H1 (cell line): ENCODE measurements around the gene RARB. TPM values are rescaled to one million over a fixed set of nuclear protein-coding genes. Genes with fewer than 3 reads are reported as not detected.

Experiments
- CTCF ChIA-PET: fragments of 300-600 bp; sonication (Branson Sonifier 250); formaldehyde crosslinking; loops from one replicate; lab custom pipeline; 2021; ENCODE audit not compliant: partially characterized antibody; lab: Charles Lee
- POLR2A ChIA-PET: fragments of 300-600 bp; sonication (Branson Sonifier 250); formaldehyde crosslinking; loops from one replicate; lab custom pipeline; 2021; ENCODE audit warnings: inconsistent platforms; ENCODE audit not compliant: partially characterized antibody; lab: Charles Lee
- DNase-seq, 2 experiments: peaks; one replicate each; pipeline versions ENCODE4 v3.0.0 to v3.0.0-alpha.2; 2010 to 2022; ENCODE audit warnings: low spot score in 2 of 2, low read depth in 1 of 2, mixed read lengths in 1 of 2
- FAIRE-seq: peaks from 2 replicates; lab custom pipeline; 2011; peaks lifted over from hg19 to GRCh38; lab: Jason Lieb, UNC
- H2AFZ ChIP-seq: 2 replicates; pipeline ENCODE4 v1.8.1; 2012; ENCODE audit warnings: low read length, inconsistent platforms
- H2AK5ac ChIP-seq: 2 replicates; pipeline ENCODE4 v1.6.1; 2013; ENCODE audit warnings: low read depth, low read length
- H2BK120ac ChIP-seq: replicated peaks from 2 replicates; pipeline ENCODE3; 2013; ENCODE audit warnings: low read depth, low read length, inconsistent platforms
- H2BK12ac ChIP-seq: 2 replicates; pipeline ENCODE4 v1.6.1; 2013; ENCODE audit warnings: low read depth, low read length
- H2BK15ac ChIP-seq: 2 replicates; pipeline ENCODE4 v1.6.1; 2013; ENCODE audit warnings: low read length
- H2BK20ac ChIP-seq: 2 replicates; pipeline ENCODE4 v1.6.1; 2013; ENCODE audit warnings: low read length
- H2BK5ac ChIP-seq: 2 replicates; pipeline ENCODE4 v1.6.1; 2013; ENCODE audit warnings: low read depth, low read length
- H3K14ac ChIP-seq: 2 replicates; pipeline ENCODE4 v1.6.1; 2013; ENCODE audit warnings: inconsistent platforms; ENCODE audit not compliant: insufficient read length
- H3K18ac ChIP-seq: 2 replicates; pipeline ENCODE4 v1.6.1; 2013; ENCODE audit warnings: low read length; ENCODE audit errors: extremely low read depth
- H3K23ac ChIP-seq: 2 replicates; pipeline ENCODE4 v1.6.1; 2013; ENCODE audit warnings: inconsistent platforms; ENCODE audit not compliant: insufficient read length
- H3K23me2 ChIP-seq: 2 replicates; pipeline ENCODE4 v1.6.1; 2013; ENCODE audit warnings: low read depth, low read length
- H3K27ac ChIP-seq: 2 replicates; pipeline ENCODE4 v1.6.1; 2011; ENCODE audit warnings: low read depth, low read length, inconsistent platforms
- H3K27me3 ChIP-seq, 4 experiments: replicated peaks in 1 of 4; 1 replicate in 1 of 4; 2 replicates in 3 of 4; pipeline versions ENCODE4 v1.6.1 to v1.8.1; 2011 to 2013; ENCODE audit warnings: low read length in 3 of 4, mild to moderate bottlenecking in 3 of 4, inconsistent platforms in 2 of 4, mixed read lengths in 2 of 4, moderate library complexity in 1 of 4; ENCODE audit not compliant: control insufficient read depth in 3 of 4, insufficient read depth in 3 of 4; ENCODE audit errors: extremely low read depth in 1 of 4
- H3K36me3 ChIP-seq, 4 experiments: 2 replicates each; pipeline versions ENCODE4 v1.6.1 to v1.8.1; 2011 to 2013; ENCODE audit warnings: mild to moderate bottlenecking in 4 of 4, low read length in 3 of 4, moderate library complexity in 2 of 4, control low read depth in 1 of 4, inconsistent platforms in 1 of 4; ENCODE audit not compliant: insufficient read depth in 4 of 4, control insufficient read depth in 2 of 4
- H3K4ac ChIP-seq: replicated peaks from 2 replicates; pipeline ENCODE3; 2013; ENCODE audit warnings: low read length, low read depth, mixed read lengths, inconsistent platforms; ENCODE audit not compliant: insufficient read length
- H3K4me1 ChIP-seq, 4 experiments: replicated peaks in 1 of 4; 1 replicate in 1 of 4; 2 replicates in 3 of 4; pipeline versions ENCODE4 v1.6.1 to v1.8.1; 2011 to 2013; ENCODE audit warnings: low read length in 3 of 4, inconsistent platforms in 2 of 4, mixed read lengths in 1 of 4; ENCODE audit not compliant: insufficient read depth in 4 of 4, control insufficient read depth in 3 of 4
- H3K4me2 ChIP-seq, 2 experiments: 2 replicates each; pipeline versions ENCODE4 v1.6.1 to v1.8.1; 2011 to 2013; ENCODE audit warnings: low read depth in 2 of 2, low read length in 2 of 2, control low read depth in 1 of 2, inconsistent platforms in 1 of 2, mild to moderate bottlenecking in 1 of 2; ENCODE audit not compliant: insufficient read depth in 1 of 2
- H3K4me3 ChIP-seq, 4 experiments: fragments of 200-600, 300-600 bp in 1 of 4; sonication (generic), shearing (Covaris generic), sonication (Bioruptor Twin) in 1 of 4; 2 replicates each; pipeline versions ENCODE4 v1.5.1 to v1.8.1; 2011 to 2016; ENCODE audit warnings: low read length in 4 of 4, low read depth in 3 of 4, control low read depth in 2 of 4, inconsistent platforms in 2 of 4, mild to moderate bottlenecking in 2 of 4, mixed read lengths in 1 of 4, moderate library complexity in 1 of 4; ENCODE audit not compliant: insufficient read depth in 2 of 4; ENCODE audit errors: extremely low read depth in 1 of 4
- H3K56ac ChIP-seq: replicated peaks from 2 replicates; pipeline ENCODE3; 2013; ENCODE audit warnings: low read depth, mild to moderate bottlenecking, mixed read lengths, low read length, inconsistent platforms; ENCODE audit not compliant: insufficient read length
- H3K79me1 ChIP-seq: 2 replicates; pipeline ENCODE4 v1.6.1; 2013; ENCODE audit warnings: low read depth, low read length, control low read depth
- H3K79me2 ChIP-seq, 2 experiments: 2 replicates each; pipeline versions ENCODE4 v1.6.1 to v1.8.1; 2012 to 2013; ENCODE audit warnings: low read length in 2 of 2, mild to moderate bottlenecking in 2 of 2, inconsistent platforms in 1 of 2; ENCODE audit not compliant: insufficient read depth in 2 of 2, control insufficient read depth in 1 of 2
- H3K9ac ChIP-seq, 4 experiments: replicated peaks in 1 of 4; 1 replicate in 1 of 4; 2 replicates in 3 of 4; pipeline versions ENCODE4 v1.6.1 to v1.8.1; 2011 to 2013; ENCODE audit warnings: low read depth in 3 of 4, low read length in 3 of 4, control low read depth in 2 of 4, mild to moderate bottlenecking in 2 of 4, moderate library complexity in 2 of 4, inconsistent platforms in 1 of 4; ENCODE audit errors: extremely low read depth in 1 of 4
- H3K9me3 ChIP-seq, 2 experiments: 2 replicates each; pipeline versions ENCODE4 v1.6.1 to v1.8.1; 2012 to 2013; ENCODE audit warnings: mild to moderate bottlenecking in 2 of 2, moderate library complexity in 2 of 2, control low read depth in 1 of 2, inconsistent platforms in 1 of 2, low read depth in 1 of 2, low read length in 1 of 2, mixed read lengths in 1 of 2; ENCODE audit not compliant: insufficient read depth in 2 of 2
- H4K20me1 ChIP-seq, 2 experiments: replicated peaks in 1 of 2; 2 replicates each; pipeline versions ENCODE3 to v1.8.1; 2011 to 2013; ENCODE audit warnings: inconsistent platforms in 2 of 2, low read length in 2 of 2, mild to moderate bottlenecking in 1 of 2; ENCODE audit not compliant: insufficient read depth in 2 of 2, control insufficient read depth in 1 of 2
- H4K5ac ChIP-seq: 2 replicates; pipeline ENCODE4 v1.6.1; 2013; ENCODE audit warnings: low read length, low read depth, mixed read lengths, inconsistent platforms; ENCODE audit not compliant: insufficient read length
- H4K8ac ChIP-seq: 2 replicates; pipeline ENCODE4 v1.8.0; 2013; ENCODE audit warnings: mild to moderate bottlenecking, moderate library complexity, low read length, inconsistent platforms; ENCODE audit not compliant: insufficient read depth; ENCODE audit errors: extremely low read depth
- H4K91ac ChIP-seq: replicated peaks from 2 replicates; pipeline ENCODE3; 2013; ENCODE audit warnings: low read length, mixed read lengths, inconsistent platforms; ENCODE audit not compliant: insufficient read length
- CTBP2 ChIP-seq: IDR thresholded peaks from 2 replicates; pipeline ENCODE4 v1.7.0; 2011; ENCODE audit warnings: borderline replicate concordance, mild to moderate bottlenecking, moderate library complexity, mixed read lengths, low read length; ENCODE audit not compliant: insufficient read depth, insufficient read length
- EP300 ChIP-seq, 2 experiments: IDR thresholded peaks; 1 replicate in 1 of 2; 2 replicates in 1 of 2; pipeline ENCODE4 v1.6.1; 2011 to 2012; ENCODE audit warnings: low read depth in 2 of 2, low read length in 2 of 2, mild to moderate bottlenecking in 2 of 2, borderline replicate concordance in 1 of 2, inconsistent platforms in 1 of 2, moderate library complexity in 1 of 2
- SP2 ChIP-seq: IDR thresholded peaks from 2 replicates; pipeline ENCODE4 v1.6.1; 2012; ENCODE audit warnings: mild to moderate bottlenecking, low read length, inconsistent platforms
- WGBS, 2 experiments: shearing (Covaris generic) in 1 of 2; methylation state at CpG; one replicate each; pipeline versions ENCODE4 v1.1.6 to v1.1.7; 2013 to 2015; ENCODE audit warnings: low lambda C conversion rate in 2 of 2, mixed read lengths in 2 of 2, inconsistent platforms in 1 of 2, low coverage in 1 of 2, missing lambda C conversion rate in 1 of 2; ENCODE audit not compliant: insufficient replicate concordance in 2 of 2, insufficient coverage in 1 of 2, insufficient read length in 1 of 2; ENCODE audit errors: extremely low coverage in 1 of 2, missing lambda C conversion rate in 1 of 2; 5-methylcytosine and 5-hydroxymethylcytosine counted together
- polyA plus RNA-seq, 7 experiments: library from polyadenylated mRNA; depleted of rRNA in 3 of 7; stranded (reverse) in 5 of 7; unstranded in 2 of 7; fragments of >200 nt in 5 of 7; fragments of 200-250 nt in 2 of 7; gene quantifications; 1 replicate in 5 of 7; 2 replicates in 1 of 7; 4 replicates in 1 of 7; pipeline versions ENCODE4 v1.2.1 to v1.2.3, GENCODE V29; 2011 to 2013; ENCODE audit warnings: missing spikeins in 2 of 7, mixed read lengths in 2 of 7
- total RNA-seq: library from RNA; stranded (reverse); fragmentation: NEBNext Ultra II Directional; extraction: Animal tissue kit (Norgen Biotek cat#: 25700); gene quantifications from 2 replicates; pipeline ENCODE4 v1.2.1, GENCODE V29; 2021

RARB gene
- total and polyA plus RNA-seq, 2 of the 8 experiments (the other 6 are each of a cell fraction or from before 2014, with no cell fraction given), result 0.15 to 0.22 TPM

DNA sequence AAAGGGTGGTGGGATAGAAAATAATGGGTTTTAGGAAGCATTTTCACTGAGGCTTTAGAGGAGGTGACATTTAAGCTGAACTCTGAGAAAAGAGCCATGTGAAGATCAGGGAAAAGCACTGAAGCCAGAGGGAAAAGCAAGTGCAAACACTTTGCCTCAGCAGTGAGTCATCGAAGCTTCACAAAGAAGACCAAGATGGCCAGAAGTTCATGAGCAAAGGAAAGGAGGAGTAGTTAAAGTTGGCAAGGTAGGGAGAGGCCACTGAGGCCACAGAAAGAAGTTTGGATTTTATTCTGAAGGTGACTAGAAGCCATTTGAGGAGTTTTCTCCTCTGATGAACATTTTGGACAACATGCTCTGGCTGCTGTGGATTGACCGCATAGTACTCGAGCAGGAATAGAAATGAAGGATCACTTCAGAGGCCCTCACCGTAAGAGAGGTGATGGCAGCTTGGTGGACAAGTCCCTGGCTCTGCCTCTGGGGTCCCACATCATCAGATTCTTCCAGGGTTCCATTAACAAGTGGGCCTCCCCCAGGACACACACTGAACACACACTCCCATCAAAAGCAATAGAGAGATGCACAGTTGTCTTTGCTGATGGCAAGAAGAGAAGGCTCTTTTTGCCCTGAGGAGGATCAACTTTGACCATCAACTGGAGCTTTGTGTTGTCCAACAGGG lies 161.2 kb downstream of the RARB start:
- no peak overlapping the region for H4K5ac ChIP-seq
- H2AK5ac ChIP-seq, result no peak overlapping the region
- FAIRE-seq, result no peak
- ChIA-PET POLR2A (no interaction called here), CTCF (interaction anchor here (0.6 to 11.9 kb wide), 4 partner anchors 16 to 1500 kb away, joined by 4 to 138 read pairs (median 6); no protein-coding TSS in a partner anchor)
- no peak overlapping the region for H3K56ac ChIP-seq
- no peaks in the 10 kb centered on the region for H3K27me3 ChIP-seq
- H3K27ac ChIP-seq, result no peak overlapping the region
- H3K4me3 ChIP-seq, result no peak overlapping the region
- no peak overlapping the region for H3K14ac ChIP-seq
- no peak overlapping the region for H2BK15ac ChIP-seq
- H3K9ac ChIP-seq, result no peak overlapping the region
- H3K23ac ChIP-seq, result no peak overlapping the region
- no peak overlapping the region for H2AFZ ChIP-seq
- H3K4ac ChIP-seq, result no peak overlapping the region
- no peak overlapping the region for H2BK5ac ChIP-seq
- no peak overlapping the region for H2BK12ac ChIP-seq
- no peak for DNase-seq
- H3K4me2 ChIP-seq, result no peak overlapping the region
- peaks cover 0 to 4% (median 2%) of the 10 kb centered on the region in 4 experiments; a peak in 3 of 7 replicates for H3K4me1 ChIP-seq
- WGBS, 2 experiments, result 95% methylated on average over 4 of the region's 4 CpGs; no CpG with 5 or more reads in 1 of the 2 experiments
- no peaks in the 10 kb centered on the region for H3K9me3 ChIP-seq
- no peaks in the 10 kb centered on the region for H4K20me1 ChIP-seq
- no peaks in the 10 kb centered on the region for H3K23me2 ChIP-seq
- H4K91ac ChIP-seq, result no peak overlapping the region
- no peak overlapping the region for H4K8ac ChIP-seq
- no peaks in the 10 kb centered on the region for H3K79me2 ChIP-seq
- no peak overlapping the region for H3K18ac ChIP-seq
- no peaks in the 10 kb centered on the region for H3K36me3 ChIP-seq
- H3K79me1 ChIP-seq, result no peaks in the 10 kb centered on the region
- no peak overlapping the region for H2BK20ac ChIP-seq
- no peak overlapping the region for H2BK120ac ChIP-seq
- TF ChIP-seq EP300 (IDR thresholded peaks at IDR 0.05; ENCODE audit: borderline replicate concordance in 1 of 2, low read depth in 2 of 2, low read length in 2 of 2), result no peak
- no peak for TF ChIP-seq SP2
- no peak for TF ChIP-seq CTBP2
